ENCODE results near the gene SDCCAG8. TPM values are rescaled to one million over a fixed set of nuclear protein-coding genes. Genes with fewer than 3 reads are reported as not detected.

The SDCCAG8 gene
- total RNA-seq, 2 donors from 2014 or later, result 29.0 to 34.5 TPM

DNA sequence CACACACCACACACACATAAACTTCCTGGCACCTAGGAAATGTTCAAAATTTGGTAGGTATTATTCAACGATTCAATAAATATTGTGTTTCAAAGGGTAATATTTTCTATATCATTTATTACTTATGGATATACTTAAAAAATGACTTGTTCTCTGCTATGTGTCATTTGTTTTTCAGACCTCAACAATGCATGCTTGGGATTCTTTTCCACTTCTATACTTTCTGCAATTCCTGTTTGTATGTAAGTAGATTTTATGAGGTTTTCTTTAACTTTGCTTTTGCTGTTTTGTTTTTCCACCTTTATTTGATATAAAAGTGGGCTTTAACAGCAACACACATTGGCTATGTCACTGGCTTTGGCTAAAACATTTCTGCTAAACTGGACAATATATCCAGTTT is 4.3 kb upstream of the SDCCAG8 start:
- TF ChIP-seq, protein P1, sequence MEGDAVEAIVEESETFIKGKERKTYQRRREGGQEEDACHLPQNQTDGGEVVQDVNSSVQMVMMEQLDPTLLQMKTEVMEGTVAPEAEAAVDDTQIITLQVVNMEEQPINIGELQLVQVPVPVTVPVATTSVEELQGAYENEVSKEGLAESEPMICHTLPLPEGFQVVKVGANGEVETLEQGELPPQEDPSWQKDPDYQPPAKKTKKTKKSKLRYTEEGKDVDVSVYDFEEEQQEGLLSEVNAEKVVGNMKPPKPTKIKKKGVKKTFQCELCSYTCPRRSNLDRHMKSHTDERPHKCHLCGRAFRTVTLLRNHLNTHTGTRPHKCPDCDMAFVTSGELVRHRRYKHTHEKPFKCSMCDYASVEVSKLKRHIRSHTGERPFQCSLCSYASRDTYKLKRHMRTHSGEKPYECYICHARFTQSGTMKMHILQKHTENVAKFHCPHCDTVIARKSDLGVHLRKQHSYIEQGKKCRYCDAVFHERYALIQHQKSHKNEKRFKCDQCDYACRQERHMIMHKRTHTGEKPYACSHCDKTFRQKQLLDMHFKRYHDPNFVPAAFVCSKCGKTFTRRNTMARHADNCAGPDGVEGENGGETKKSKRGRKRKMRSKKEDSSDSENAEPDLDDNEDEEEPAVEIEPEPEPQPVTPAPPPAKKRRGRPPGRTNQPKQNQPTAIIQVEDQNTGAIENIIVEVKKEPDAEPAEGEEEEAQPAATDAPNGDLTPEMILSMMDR (IDR thresholded peaks at IDR 0.05), result no peak
- DNase-seq (ENCODE audit: low spot score), result no peak
- no peak overlapping the region for H3K4me3 ChIP-seq
- peaks cover 0 to 52% of the 10 kb centered on the region in 2 donors for H3K4me1 ChIP-seq
- no peaks in the 10 kb centered on the region for H3K36me3 ChIP-seq
- H3K27ac ChIP-seq, result no peak overlapping the region
- H3K27me3 ChIP-seq, result no peaks in the 10 kb centered on the region
- no peaks in the 10 kb centered on the region for H3K9me3 ChIP-seq

DNA sequence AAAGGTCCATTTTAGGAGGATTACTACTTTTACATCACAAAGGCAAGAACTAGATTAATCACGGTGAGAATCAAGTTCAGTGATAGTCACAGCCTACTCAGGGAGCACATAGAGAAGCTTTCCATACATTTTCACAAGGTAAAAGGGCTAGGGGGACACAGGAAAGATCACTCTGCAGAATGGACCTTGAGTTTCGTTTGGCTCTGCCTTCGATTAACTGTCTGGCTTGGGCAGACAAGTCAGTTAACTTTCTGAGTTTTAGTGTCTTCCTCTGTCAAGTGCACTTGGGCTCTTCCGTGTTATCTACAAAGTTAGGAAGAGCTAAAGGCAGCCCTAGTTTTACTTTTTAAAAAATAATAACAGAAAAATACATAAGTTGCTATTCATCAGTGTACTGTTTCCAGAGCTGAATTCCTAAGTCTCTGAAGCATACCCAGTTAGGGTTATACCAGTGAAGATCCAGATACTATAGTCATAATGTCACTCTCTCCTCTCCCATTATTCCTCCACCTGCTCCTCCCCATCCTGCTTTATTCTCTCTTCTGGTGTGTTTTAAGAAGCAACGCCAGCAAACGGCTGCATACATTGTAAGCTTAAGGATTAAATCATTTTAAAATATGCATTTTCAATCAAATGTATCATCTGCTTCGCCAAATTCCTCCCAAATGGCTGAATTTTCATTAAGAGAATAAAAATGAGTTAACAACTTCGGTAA is 2.5 kb upstream of the SDCCAG8 start:
- Histone ChIP-seq H3K36me3 (no peaks in the 10 kb centered on the region), H3K27me3 (no peaks in the 10 kb centered on the region), H3K4me3 (peak overlapping the region; percentile 81 to 96), H3K4me1 (peaks cover 0 to 49% of the 10 kb centered on the region in 2 donors), H3K27ac (peak overlapping the region; percentile 96 to 98), H3K9me3 (no peaks in the 10 kb centered on the region)
- TF ChIP-seq, protein P1 (IDR thresholded peaks at IDR 0.05), result no peak
- DNase-seq (ENCODE audit: low spot score), result no peak

DNA sequence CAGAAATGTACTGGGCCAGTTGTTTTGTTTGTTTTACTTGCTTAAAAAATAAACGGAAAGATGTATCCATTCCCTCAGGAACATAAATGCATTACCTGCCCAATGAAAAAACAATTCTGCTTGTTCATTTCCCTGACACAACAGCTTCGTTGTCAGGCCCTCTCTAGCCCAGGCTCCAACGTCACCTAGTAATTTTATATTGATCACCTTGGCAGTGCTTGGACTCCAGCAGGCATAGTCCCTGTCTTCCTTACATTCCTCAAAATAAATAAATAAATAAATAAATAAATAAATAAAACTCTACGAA is 2.0 kb upstream of the SDCCAG8 start:
- no peaks in the 10 kb centered on the region for H3K9me3 ChIP-seq
- peaks cover 0 to 46% of the 10 kb centered on the region in 2 donors for H3K4me1 ChIP-seq
- H3K4me3 ChIP-seq, result peak overlapping the region; percentile 81 to 96
- no peak for DNase-seq (ENCODE audit: low spot score)
- H3K27me3 ChIP-seq, result no peaks in the 10 kb centered on the region
- peak overlapping the region; percentile 96 to 98 for H3K27ac ChIP-seq
- TF ChIP-seq, protein P1 (IDR thresholded peaks at IDR 0.05), result no peak
- H3K36me3 ChIP-seq, result no peaks in the 10 kb centered on the region

DNA sequence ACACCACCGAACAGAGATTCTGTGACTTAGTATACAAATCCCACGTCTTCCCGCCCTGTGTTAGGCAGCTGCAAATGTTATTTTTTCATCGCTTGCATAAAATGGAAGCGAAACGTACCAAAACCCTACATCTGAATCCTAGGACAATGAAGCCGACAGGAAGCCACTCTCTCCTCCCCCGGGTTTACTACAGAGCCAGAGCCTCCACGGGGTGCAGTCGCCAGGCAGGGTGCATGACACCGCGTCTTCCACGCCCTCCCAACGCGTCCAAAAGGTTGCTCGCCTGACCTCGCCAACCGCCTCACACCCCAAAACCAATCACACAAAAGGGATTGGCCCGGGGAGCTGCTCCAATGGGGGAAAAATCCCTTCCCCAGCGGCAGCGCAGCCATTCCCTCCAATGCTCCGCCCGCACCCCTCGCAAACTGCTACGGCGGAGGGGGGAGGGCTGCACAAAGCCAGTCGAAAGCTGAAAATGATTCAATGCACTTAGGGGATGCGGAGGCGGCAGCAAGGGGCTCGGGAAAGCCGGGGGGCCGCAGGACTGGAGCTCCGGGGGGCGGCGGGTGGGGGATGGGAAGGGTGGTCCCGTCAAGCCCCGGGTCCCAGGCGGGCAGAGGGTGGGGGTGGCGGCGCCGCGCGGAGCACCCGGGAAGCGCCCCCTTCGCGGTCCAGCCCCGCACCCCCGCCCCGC is 1.5 kb upstream of the SDCCAG8 start:
- Histone ChIP-seq H3K4me3 (peak overlapping the region; percentile 81 to 96), H3K9me3 (no peaks in the 10 kb centered on the region)
- TF ChIP-seq, protein P1 (IDR thresholded peaks at IDR 0.05), result no peak

DNA sequence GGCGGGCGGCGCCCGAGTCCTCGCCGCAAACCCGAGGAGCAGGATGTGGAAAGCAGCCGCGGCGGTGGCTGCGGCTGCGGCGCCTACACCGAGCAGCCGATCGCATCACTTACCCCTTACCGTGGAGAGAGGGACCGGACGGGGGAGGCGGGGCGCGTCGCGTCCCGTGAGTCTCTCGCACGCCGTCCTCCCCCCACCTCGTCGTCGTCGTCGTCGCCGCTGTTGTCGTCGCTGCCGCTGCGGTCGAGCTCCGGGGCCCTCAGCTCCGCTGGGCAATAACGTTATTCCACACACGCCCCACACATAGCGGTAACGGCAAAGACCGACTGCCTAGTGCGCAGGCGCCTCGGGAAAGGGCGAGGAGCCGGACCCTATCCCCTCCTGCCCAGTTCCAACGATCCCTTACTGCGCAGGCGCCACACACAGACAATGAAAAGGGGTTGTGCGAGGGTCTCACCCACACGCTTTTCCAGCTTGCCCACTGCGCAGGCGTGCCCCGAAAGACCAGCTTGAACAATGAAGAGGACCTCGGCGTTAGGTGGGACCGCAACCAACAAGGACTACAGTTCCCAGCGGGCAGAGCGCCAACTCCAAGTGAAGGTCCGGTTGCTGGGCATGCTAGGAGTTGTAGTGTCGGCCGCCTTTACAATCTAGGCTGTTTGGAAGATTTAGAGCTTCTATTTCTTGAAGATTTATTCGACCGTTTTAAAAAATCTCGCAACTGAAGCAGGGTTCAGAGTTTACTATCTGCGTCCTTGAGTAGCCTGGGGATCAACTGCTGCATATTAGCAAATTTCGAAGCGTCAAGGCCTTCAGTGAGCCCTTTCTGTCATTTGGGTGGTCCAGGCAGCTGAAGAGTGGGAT is 682 bp upstream of the SDCCAG8 start, which contains the start of gene CEP170:
Gene CEP170 (minus strand): TSS at position 355 of the 864 bp plus-strand sequence. CDS start 30,001 bp downstream, outside the sequence.
- TF ChIP-seq, protein P1 (IDR thresholded peaks at IDR 0.05), result no peak
- Histone ChIP-seq H3K4me3 (peak within 1 kb of the TSS; percentile 81 to 96), H3K27me3 (no peaks in the 10 kb centered on the region), H3K4me1 (peaks cover 0 to 40% of the 10 kb centered on the region in 2 donors), H3K9me3 (no peaks in the 10 kb centered on the region), H3K36me3 (no peaks in the 10 kb centered on the region), H3K27ac (peak within 1 kb of the TSS; percentile 96 to 98)
- DNase-seq (ENCODE audit: low spot score), result peak; percentile 93

More for the DNA sequence above, 1.5 kb upstream of the SDCCAG8 start:
- H3K27ac ChIP-seq, result peak overlapping the region; percentile 96 to 98
- peaks cover 0 to 46% of the 10 kb centered on the region in 2 donors for H3K4me1 ChIP-seq
- H3K36me3 ChIP-seq, result no peaks in the 10 kb centered on the region
- no peaks in the 10 kb centered on the region for H3K27me3 ChIP-seq
- DNase-seq (ENCODE audit: low spot score), result peak; percentile 75
